ENCODE results near the gene CREBRF. TPM values are rescaled to one million over a fixed set of nuclear protein-coding genes. Genes with fewer than 3 reads are reported as not detected.

Gene CREBRF
- total and polyA plus RNA-seq, 7 donors: 0.92 to 17.1 (median 13.1) TPM

DNA sequence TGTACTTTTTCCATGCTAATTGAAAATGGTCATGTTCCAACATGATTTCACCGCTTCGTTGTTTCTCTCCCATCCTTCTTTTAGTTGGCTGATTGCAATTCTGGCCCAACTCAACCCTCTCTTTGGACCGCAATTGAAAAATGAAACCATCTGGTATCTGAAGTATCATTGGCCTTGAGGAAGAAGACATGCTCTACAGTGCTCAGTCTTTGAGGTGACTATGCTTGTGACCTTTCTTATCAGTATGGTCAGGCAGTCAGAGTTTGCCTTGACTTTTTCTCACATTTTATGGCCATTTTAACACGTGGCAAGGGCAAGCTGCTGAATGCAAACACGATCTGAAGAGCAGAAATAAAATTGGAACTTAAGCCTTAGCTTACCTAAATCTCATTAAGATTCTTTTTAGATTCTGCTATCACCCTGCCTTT is 36.0 kb upstream of the CREBRF start:
- intact Hi-C loops (cut with DNase I): no loop called here
- no peak for DNase-seq
- WGBS, 3 donors: 44 to 75% (median 55%) methylated on average over 5 of the region's 5 CpGs

DNA sequence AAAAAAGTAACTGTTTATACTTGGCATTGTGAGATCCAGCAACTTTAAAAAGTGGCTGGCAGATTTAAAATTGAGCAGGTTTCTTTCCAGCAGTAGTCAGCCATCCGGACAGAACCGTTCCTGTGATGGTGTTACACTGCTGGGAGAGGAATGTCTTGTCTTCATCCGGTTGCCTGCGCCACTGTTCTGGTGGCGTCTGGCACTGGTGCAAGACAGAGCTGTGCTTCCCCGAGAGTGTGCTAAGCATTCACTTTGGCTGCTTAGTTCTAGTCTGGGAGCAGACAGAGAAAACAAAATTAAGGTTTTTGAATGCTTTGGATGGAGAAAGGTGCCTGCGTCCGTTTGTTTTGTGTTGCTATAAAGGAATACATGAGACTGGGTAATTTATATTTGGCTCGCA is 35.5 kb upstream of the CREBRF start:
- ATAC-seq: peak in 3 of 4 donors; percentile 49 to 62 (median 57)
- TF ChIP-seq, protein P1, sequence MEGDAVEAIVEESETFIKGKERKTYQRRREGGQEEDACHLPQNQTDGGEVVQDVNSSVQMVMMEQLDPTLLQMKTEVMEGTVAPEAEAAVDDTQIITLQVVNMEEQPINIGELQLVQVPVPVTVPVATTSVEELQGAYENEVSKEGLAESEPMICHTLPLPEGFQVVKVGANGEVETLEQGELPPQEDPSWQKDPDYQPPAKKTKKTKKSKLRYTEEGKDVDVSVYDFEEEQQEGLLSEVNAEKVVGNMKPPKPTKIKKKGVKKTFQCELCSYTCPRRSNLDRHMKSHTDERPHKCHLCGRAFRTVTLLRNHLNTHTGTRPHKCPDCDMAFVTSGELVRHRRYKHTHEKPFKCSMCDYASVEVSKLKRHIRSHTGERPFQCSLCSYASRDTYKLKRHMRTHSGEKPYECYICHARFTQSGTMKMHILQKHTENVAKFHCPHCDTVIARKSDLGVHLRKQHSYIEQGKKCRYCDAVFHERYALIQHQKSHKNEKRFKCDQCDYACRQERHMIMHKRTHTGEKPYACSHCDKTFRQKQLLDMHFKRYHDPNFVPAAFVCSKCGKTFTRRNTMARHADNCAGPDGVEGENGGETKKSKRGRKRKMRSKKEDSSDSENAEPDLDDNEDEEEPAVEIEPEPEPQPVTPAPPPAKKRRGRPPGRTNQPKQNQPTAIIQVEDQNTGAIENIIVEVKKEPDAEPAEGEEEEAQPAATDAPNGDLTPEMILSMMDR (IDR thresholded peaks at IDR 0.05): no peak
- Histone ChIP-seq H3K4me3 (no peak overlapping the region), H3K4me1 (peaks cover 23% of the 10 kb centered on the region), H3K9me3 (no peaks in the 10 kb centered on the region), H3K36me3 (ENCODE audit: insufficient read depth in 1 of 2, low read depth in 1 of 2) (peaks cover 0 to 30% of the 10 kb centered on the region in 2 donors), H3K27me3 (ENCODE audit: insufficient read depth in 3 of 3, low read length in 2 of 3) (no peaks in the 10 kb centered on the region), H3K27ac (no peak overlapping the region)
- intact Hi-C loops (cut with DNase I): no loop called here
- WGBS, 3 donors: 64 to 88% (median 65%) methylated on average over 9 of the region's 9 CpGs
- DNase-seq: peak; percentile 29 to 59

More for the DNA sequence above, 36.0 kb upstream of the CREBRF start:
- TF ChIP-seq, protein P1 (IDR thresholded peaks at IDR 0.05): no peak
- peaks cover 28% of the 10 kb centered on the region for H3K4me1 ChIP-seq
- H3K27me3 ChIP-seq (ENCODE audit: insufficient read depth in 3 of 3, low read length in 2 of 3): no peaks in the 10 kb centered on the region
- no peak overlapping the region for H3K27ac ChIP-seq
- ATAC-seq: no peak
- H3K36me3 ChIP-seq (ENCODE audit: insufficient read depth in 1 of 2, low read depth in 1 of 2): peaks cover 0 to 30% of the 10 kb centered on the region in 2 donors
- no peak overlapping the region for H3K4me3 ChIP-seq
- H3K9me3 ChIP-seq: no peaks in the 10 kb centered on the region

DNA sequence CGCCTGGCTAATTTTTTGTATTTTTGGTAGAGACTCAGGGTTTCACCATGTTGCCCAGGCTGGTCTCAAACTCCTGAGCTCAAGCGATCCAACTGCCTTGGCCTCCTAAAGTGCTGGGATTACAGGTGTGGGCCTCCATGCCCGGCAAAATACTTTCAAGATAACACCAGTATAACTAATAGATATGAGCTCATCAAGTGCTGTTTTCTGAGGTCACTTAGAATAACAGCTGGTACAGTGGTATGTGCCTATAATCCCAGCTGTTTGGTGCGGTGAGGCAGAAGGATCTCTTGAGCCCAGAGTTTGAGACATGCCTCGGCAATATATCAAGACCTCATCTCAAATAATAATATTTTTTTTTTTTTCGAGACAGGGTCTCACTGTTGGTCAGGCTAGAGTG is 30.5 kb upstream of the CREBRF start:
- ATAC-seq: peak in 2 of 4 donors; percentile 18 to 30
- Histone ChIP-seq H3K9me3 (no peaks in the 10 kb centered on the region), H3K27ac (no peak overlapping the region), H3K4me1 (peaks cover 14% of the 10 kb centered on the region), H3K4me3 (no peak overlapping the region), H3K27me3 (ENCODE audit: insufficient read depth in 3 of 3, low read length in 2 of 3) (no peaks in the 10 kb centered on the region), H3K36me3 (ENCODE audit: insufficient read depth in 1 of 2, low read depth in 1 of 2) (peaks cover 0 to 22% of the 10 kb centered on the region in 2 donors)
- TF ChIP-seq, protein P1 (IDR thresholded peaks at IDR 0.05): no peak
- DNase-seq: no peak
- intact Hi-C loops (cut with DNase I): no loop called here
- 66 to 80% (median 71%) methylated on average over 6 of the region's 6 CpGs for WGBS, 3 donors

DNA sequence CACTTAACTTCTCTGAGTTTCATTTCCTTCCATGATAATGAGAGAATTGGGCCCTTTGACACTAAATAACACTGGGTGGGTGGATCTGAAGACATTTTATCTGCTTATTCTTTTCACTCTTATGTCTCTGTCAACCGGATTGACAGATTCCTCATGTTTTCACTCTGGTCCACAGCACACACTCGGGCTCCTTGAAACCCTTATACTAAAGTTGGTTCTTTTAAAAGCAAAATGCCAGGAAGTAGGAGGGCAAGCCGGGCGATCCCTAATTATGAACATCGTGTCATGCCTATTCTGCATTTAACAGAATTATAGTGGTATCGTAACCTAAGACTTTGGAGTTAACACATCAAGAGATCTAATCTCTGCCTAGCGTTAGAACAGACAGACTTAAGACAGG is 28.2 kb upstream of the CREBRF start:
- Histone ChIP-seq H3K27me3 (ENCODE audit: insufficient read depth in 3 of 3, low read length in 2 of 3) (no peaks in the 10 kb centered on the region), H3K27ac (no peak overlapping the region), H3K4me1 (peaks cover 12% of the 10 kb centered on the region), H3K36me3 (ENCODE audit: insufficient read depth in 1 of 2, low read depth in 1 of 2) (peaks cover 0 to 3% of the 10 kb centered on the region in 2 donors), H3K4me3 (no peak overlapping the region), H3K9me3 (no peaks in the 10 kb centered on the region)
- DNase-seq (no peak), ATAC-seq (no peak)
- 57 to 73% (median 64%) methylated on average over 7 of the region's 7 CpGs for WGBS, 3 donors
- intact Hi-C loops (cut with DNase I): no loop called here
- TF ChIP-seq, protein P1 (IDR thresholded peaks at IDR 0.05): no peak

DNA sequence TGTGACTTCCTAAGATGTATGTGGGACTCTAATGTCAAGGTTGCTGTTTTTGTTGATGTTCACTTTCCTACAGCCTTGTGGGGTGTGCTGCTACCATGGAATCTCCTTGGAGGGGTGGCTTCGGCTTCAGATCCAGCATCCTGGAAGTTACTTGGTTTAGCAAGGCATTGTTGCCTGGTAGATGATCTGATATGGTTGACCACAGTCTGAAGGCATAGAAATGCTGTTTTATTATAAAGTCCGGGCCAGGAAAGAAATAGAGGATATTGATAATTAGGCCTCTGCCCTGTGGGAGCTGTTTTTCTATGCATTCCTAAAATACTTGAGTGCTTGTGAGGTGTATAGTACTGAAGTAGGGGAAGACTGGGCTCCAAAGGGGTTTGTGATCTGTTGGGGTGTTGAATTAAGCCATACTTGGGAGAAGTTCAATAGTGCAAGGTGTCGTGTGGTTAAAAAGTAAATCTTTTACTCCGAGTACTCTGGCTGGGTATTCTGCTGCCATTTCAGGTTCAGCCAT is 27.3 kb upstream of the CREBRF start:
- intact Hi-C loops (cut with DNase I): no loop called here
- Histone ChIP-seq H3K4me3 (no peak overlapping the region), H3K9me3 (no peaks in the 10 kb centered on the region), H3K4me1 (peaks cover 12% of the 10 kb centered on the region), H3K27ac (peak overlapping the region; percentile 33), H3K27me3 (ENCODE audit: insufficient read depth in 3 of 3, low read length in 2 of 3) (no peaks in the 10 kb centered on the region), H3K36me3 (ENCODE audit: insufficient read depth in 1 of 2, low read depth in 1 of 2) (no peaks in the 10 kb centered on the region)
- WGBS, 3 donors: 63 to 82% (median 74%) methylated on average over 4 of the region's 4 CpGs
- TF ChIP-seq, protein P1 (IDR thresholded peaks at IDR 0.05): no peak
- no peak for ATAC-seq
- DNase-seq: no peak
